GM12873 (cell line): Measurements from ENCODE around the gene C1QTNF6.

Experiments
- CTCF ChIP-seq: IDR thresholded peaks from 2 replicates; pipeline ENCODE4 v1.5.1; 2012; ENCODE audit warnings: low read depth, mild to moderate bottlenecking, moderate library complexity, low read length, control low read depth; ENCODE audit not compliant: insufficient read depth; ENCODE audit errors: missing control alignments

C1QTNF6 gene

GRCh38 chr22:37226087-37226486, 38.0 kb upstream of the C1QTNF6 start:
- TF ChIP-seq CTCF: no peak

GRCh38 chr22:37225481-37225880, 37.4 kb upstream of the C1QTNF6 start:
- peak; percentile 40 for TF ChIP-seq CTCF

GRCh38 chr22:37224757-37225420, 36.8 kb upstream of the C1QTNF6 start:
- no peak for TF ChIP-seq CTCF

- TF ChIP-seq CTCF: no peak
These were observed 36.0 kb upstream of the C1QTNF6 start for GRCh38 chr22:37223965-37224551.

GRCh38 chr22:37222440-37222971, 34.5 kb upstream of the C1QTNF6 start:
- no peak for TF ChIP-seq CTCF

- peak; percentile 41 for TF ChIP-seq CTCF
These were observed 33.6 kb upstream of the C1QTNF6 start for GRCh38 chr22:37221424-37222333.

- no peak for TF ChIP-seq CTCF
These were observed 32.5 kb upstream of the C1QTNF6 start for GRCh38 chr22:37220543-37220981.
